ENCODE measurements around the gene TUBGCP4.
"Not testable (repeated sequence)": the region's sequence is repeated elsewhere in the genome, so short reads cannot be mapped to it uniquely, and the experiment has no call there.

TUBGCP4 gene, protein sequence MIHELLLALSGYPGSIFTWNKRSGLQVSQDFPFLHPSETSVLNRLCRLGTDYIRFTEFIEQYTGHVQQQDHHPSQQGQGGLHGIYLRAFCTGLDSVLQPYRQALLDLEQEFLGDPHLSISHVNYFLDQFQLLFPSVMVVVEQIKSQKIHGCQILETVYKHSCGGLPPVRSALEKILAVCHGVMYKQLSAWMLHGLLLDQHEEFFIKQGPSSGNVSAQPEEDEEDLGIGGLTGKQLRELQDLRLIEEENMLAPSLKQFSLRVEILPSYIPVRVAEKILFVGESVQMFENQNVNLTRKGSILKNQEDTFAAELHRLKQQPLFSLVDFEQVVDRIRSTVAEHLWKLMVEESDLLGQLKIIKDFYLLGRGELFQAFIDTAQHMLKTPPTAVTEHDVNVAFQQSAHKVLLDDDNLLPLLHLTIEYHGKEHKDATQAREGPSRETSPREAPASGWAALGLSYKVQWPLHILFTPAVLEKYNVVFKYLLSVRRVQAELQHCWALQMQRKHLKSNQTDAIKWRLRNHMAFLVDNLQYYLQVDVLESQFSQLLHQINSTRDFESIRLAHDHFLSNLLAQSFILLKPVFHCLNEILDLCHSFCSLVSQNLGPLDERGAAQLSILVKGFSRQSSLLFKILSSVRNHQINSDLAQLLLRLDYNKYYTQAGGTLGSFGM

DNA sequence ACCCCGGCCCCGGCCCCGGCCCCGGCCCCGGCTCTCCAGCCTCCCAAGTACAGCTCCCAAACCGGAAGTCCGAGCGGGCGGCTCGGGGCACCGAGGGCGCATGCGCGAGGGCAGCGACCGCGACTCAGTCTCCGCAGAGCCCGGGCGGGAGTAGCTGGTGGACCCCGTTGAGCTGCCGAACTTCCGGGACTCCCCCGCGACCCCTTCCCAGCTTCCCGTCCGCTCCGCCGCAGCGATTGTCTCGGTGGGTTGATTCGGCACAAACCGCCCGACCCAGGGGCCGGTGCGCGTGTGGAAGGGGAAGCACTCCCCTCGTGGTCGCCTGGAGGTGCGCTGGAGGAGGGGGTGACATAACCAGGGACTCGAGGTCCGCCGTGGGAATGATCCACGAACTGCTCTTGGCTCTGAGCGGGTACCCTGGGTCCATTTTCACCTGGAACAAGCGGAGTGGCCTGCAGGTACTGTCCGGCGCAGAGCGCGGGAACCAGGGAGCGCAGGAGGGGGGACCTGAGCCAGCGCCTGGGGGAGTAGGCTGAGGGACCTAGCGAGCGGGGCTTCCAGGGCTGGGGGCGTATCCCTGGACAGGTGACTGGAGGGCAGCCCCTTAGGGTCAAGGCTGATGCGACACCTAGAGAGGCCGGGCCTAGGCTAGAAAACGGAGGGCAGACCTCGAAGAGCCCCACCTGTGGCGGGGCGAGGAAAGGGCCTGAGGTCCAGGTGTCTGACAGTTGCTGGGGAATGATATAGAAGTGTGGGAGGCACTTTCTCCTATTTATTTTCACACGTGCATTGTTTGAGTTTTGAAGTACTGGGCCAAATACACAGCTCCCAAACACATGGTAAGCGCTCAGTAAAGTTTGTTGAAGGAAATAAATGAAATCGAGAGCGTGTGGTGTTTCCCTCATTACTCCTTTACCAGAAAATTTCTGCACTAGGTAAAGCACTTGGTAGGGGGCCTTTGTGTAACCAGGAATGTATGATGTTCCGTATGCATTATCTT, at the start of gene TUBGCP4, which contains the start of gene ZSCAN29:
Gene TUBGCP4 (plus strand): TSS at position 127 of the 1,000 bp plus-strand sequence. CDS start 254 bp downstream, at position 381.
Gene ZSCAN29 (minus strand): TSS at position 69 of the 1,000 bp plus-strand sequence. CDS start 1,130 bp downstream, outside the sequence.
- DNase-seq: peak; percentile 75 to 80

DNA sequence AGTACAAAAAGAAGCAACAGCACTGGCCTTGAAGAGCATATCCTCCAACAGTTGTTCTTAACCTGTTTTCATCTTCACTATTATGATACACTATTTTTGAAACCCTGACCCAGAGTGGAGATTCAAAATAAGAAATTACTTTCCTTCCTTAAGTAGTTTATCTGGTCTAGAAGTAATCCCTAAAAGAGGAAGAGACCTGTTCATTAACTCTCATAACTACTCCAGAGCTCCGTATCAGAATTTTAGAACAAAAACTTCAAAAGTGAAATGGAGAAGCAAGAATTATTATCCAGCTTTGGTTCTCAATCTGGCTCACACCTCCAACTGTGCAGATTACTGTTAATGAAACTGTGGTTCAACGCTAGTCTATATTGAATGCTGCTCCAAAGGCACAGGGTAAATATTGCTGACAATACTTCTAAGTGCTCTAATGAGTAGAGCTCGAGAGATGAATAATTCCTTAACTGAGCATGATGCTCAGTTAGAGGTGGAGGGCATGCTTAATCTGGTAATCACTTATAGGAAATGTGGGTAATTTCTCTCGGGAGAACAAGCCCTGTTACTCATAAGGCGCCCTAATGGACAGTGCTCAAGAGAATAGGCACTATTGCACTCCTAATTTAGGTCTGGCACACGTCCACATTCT, 45.7 kb upstream of the TUBGCP4 start:
- no peak for DNase-seq

DNA sequence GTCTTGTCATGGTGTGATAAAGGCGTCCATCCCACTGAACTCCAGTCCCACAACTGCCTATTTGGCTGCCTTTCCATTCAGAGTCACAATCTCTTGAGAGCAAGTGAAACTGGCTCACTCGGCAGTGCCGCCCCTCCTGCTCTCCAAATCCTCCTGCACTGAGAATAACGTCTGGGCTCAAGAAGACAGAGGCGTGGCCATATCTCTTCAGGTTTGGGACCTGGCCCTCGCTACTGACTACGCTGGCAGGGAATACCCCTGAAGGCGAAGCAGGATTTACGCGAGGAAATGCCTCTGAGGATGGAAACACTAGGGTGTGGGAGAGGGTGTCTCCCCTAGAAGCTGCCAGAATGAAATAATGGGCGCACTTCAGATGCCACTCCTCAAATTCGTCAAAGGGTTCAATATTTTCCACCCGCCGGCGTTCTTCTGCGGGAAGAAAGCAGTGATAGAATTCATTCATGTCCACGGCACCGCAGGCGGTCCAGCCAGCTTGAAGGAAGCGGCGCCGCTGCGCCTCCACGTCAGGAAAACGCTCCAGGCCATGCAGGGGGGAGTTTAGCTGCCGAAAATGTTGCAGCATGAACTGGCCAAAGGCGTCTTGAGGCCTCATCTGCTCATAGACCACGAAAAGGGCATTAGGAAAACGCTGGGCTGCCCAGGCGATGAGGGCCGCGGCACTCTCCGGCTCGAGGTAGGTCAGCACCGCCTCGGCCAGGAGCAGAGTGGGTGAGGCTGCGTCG, 41.5 kb upstream of the TUBGCP4 start:
- peak in 1 of 2 donors; percentile 6 for DNase-seq

DNA sequence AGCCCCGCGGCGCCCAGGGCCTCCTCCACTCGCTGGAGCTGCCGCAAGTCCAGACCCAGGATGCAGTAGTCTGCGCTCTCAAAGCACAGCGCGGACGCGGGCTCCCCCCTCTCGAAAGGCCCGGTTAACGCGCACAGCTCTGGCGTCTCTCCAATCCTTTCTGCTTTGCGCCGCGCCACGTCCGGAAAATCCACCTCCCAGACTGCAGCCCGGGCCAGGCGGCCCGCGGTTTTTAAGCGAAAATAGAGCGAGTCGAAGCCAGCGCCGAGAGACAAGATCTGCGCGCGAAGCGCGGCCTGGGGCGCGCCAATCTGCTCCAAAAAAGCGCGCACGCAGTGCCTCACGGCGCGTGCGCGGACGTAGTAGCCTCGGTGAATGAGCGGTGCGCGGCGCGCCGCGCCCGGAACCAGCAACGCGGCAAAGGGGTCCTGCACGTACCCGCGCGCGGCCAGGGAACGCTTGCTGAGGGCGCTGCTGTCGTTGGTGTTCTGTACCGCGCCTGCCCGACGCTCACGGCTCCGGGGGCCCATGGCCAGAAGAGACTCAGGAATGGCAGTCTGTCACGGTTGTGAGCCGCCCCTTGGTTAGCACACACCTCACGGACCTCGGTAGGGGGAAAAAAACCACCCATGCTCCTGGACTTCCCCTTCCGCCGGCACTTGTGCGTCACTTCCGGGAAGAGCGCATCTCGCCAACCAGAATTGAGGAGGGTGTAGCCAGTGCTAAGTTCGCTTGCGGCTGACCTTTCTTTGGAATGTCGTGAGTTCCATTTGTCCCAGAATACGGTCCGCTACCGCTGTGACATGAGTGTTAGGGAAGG, 40.7 kb upstream of the TUBGCP4 start, which contains the start of gene LCMT2:
Gene LCMT2 (minus strand): TSS at position 614 of the 820 bp plus-strand sequence. CDS start 84 bp downstream, at position 530.
- DNase-seq: peak; percentile 92 to 94

DNA sequence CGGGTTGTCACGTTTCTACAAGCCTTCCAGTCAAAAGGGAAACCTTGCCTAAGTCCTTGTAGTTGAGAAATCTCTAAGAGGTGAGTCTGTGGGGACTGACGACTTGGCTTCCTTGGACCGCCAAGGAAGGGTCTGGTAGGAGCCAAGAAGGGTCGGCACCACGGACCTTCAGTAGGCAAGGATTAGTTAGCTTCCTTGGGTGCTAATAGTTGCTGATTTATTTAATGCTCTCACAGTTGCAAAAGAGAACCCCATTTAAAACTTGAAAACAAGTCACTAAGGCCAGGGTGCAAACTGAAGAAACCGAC, 40.2 kb upstream of the TUBGCP4 start:
- no peak for DNase-seq

DNA sequence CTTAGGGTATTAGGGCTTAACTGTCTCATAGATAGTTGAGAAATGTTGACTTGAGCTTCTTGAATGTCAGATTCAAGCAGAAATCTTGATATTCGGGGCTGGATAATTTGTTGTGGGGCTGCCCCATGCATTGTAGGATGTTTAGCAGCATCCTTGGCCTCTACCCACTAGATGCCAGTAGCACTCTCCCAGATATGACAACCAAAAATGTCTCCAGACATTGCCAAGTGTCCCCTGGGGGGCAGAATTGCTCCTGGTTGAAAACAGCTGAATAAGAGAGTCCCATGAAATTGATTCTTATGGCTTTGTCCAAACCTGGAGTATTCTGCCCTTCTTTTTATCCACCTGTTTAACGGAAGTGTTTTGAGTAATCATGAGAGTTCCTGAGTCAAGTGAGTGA, 24.6 kb upstream of the TUBGCP4 start:
- DNase-seq: peak in 1 of 2 donors; percentile 7

DNA sequence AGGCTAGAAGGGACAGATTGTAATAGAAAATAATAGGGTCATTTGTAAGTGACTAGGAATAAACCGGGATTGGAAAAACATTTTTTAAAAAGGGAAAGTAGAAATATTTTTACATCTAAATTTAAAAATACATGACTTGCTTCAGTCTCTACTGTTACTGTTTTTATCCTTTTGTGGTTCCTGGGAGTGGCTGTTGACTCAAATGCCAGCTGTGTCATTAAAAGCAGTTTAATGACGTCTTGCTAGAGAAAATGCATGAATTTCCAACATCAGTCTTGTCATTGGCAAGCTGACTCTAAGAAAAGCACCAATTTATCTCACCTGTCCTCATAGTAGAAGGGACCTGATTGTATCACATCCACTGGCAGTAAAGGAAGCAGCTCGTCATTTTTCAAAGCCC, 23.8 kb upstream of the TUBGCP4 start:
- no peak for DNase-seq

DNA sequence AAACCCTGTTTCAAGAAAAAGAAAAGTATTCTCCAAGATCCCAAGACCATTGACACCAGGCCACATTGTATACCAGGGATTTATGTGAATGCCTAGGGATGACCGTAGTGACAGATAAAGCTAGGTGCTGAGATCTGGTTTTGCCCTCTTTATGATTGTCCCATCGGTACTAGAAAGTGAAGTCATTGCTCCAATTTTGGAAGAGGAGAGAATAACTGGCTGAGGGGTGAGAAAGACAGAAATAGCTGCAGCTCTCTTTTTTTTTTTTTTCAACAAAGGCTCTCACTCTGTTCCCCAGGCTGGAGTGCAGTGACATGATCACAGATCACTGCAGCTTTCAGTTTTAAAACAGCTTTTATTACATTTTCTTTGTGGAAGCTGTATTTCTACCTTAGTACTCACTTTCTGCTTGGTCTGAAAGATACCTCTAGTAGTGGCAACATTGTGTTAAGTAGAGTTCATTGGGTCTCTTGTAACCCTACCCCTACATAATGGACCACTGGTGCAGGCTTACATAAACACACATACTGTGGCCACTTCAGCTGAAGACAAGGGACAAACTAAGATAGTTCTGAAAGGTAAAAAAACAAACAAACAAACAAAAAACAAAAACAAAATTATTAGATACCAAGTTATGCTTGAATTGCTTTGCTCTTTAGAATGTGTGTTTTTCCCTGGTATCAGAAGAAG, 18.1 kb upstream of the TUBGCP4 start:
- DNase-seq: no peak

DNA sequence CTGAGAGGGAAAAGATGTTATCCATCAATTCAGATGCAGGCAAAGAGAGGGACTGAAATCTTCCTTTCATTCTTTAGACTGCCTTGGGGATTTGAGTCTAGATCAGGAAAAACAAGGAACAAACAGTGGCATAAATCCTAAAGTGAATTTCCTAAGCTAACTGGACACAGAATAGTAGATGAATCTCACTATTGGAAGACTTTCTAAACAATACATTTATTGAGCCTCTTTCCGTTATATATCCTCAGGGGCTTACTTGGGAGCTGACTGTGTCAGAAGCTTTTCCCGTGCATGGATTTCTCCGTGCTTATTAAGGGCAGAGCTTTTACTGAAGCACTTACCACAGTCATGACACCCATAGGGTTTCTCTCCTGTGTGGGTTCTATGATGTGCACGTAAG, 10.1 kb upstream of the TUBGCP4 start:
- no peak for DNase-seq

DNA sequence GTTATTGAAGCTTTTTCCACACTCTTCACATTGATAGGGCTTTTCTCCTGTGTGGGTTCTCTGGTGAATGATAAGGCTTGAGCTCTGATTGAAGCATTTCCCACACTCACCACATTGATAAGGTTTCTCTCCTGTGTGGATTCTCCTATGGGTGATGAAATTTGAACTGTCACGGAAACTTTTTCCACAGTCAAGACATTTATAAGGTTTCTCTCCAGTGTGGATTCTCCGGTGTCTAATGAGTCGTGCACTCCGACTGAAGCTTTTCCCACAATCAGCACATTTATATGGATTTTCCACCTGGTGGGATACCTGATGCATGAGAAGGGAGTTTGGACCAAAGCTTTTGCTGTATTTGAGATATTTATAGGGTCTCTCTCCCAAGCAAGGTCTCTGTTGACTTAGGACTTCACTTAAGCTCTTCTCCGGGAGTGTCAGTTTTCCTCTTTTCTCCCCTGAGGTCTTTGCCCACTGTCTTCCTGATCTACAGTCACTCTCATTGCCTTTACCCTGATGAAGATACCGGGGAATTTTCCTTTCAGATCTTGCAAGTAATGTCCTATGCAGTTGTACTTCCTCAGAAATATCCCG, 9.5 kb upstream of the TUBGCP4 start:
- no peak for DNase-seq

DNA sequence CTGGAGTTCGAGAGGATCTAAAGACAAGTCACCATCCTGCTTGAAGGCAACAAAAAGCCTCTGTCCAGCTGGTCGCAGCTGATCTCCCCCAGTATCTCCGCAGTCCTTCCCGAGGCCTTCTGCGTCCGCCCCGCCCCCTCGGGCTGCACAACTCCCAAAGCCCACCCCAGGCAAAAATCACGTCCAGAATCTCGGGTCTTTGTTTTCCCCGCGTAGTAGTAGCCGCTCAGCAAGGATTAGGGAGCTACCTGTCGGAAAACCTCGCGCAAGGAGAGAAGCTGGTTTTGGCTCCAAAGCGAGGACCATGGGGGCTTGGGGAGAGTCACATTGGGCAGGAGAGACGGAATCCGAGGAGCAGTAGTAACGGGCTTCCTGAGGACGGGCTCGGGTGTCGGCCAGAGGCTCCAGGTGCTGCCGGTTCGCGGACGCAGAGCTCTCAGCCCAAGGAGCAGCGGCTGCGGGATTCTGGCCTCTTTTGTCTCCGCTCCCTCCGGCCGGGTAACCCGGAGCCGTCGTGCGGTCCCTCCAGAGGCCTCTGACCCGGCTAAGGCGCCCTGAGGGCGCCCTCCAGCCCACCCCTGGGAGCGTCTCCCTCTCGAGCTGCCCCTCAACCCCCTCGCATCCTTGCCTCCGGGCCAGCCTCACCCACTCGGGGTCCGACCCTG, 459 bp upstream of the TUBGCP4 start:
- no peak for DNase-seq

DNA sequence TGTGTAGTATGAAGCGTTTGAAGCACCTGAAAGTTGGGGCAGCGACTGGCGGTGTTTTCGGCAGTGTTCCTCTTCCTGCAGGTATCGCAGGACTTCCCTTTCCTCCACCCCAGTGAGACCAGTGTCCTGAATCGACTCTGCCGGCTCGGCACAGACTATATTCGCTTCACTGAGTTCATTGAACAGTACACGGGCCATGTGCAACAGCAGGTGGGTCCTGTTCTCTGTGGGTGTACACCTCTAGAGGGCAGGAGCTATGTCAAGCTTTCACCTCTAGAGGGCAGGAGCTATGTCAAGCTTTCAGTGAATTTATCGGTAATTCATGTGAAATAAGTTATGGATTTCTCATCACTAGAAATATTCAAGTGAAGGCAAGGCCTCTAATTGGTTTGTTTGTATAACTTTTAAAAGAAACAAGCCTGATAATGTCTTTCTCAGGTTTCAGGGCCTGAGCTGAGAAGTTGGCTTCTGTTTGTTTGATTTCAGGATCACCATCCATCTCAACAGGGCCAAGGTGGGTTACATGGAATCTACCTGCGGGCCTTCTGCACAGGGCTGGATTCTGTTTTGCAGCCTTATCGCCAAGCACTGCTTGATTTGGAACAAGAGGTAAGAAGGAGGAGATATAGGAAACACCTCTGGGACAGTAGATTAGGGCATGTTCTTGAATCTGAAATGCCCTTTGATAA, 5.3 kb downstream of the TUBGCP4 start:
- peak; percentile 35 to 62 for DNase-seq

DNA sequence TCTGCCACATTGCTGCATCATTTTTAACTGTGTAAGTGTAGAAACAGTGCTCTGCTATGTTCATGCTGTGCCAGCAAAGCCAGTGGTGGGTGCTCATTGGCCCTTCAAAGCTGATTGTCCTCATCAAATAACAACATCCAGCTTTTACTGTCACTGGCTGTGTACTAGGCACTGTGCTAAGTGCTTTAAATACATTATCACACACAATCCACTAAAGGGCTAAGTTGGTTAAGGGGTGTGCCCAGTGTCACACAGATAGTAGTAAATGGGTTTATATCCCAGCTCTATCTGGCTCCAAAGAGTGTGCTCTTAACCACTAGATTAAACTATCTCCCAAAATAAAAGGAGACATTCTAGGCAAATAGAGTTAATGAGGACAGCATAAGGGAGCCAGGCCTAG, 7.7 kb downstream of the TUBGCP4 start:
- no peak for DNase-seq

DNA sequence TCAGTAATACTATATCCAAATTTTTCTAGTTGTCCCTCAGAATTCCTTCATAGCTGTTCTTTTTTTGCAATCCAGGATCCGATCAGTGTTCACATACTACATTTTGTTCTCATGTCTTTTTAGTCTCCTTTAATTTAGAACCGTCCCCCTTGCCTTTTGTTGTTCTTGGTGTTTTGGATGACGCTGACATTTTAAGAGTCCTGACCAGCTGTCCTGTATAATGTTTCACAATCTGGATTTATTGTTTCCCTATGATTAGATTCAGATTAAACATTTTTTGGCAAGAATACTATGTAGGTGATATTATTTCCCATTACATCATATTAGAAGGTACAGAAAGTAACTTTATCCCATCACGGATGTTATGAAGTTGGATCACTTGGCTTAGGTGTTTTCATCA, 11.4 kb downstream of the TUBGCP4 start:
- DNase-seq: no peak

DNA sequence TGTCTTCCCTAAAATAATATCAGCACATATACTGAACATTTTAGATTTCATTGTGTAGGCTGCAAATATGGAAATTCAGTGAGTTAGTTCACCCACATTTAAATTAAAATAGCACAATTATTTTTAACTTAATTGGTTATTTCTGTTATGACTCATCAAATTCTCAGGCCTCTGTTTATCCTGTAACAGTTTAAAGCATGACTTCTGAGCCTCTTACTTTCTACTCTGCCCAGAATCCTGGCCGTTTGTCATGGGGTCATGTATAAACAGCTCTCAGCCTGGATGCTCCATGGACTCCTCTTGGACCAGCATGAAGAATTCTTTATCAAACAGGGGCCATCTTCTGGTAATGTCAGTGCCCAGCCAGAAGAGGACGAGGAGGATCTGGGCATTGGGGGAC, 12.2 kb downstream of the TUBGCP4 start:
- DNase-seq: no peak

DNA sequence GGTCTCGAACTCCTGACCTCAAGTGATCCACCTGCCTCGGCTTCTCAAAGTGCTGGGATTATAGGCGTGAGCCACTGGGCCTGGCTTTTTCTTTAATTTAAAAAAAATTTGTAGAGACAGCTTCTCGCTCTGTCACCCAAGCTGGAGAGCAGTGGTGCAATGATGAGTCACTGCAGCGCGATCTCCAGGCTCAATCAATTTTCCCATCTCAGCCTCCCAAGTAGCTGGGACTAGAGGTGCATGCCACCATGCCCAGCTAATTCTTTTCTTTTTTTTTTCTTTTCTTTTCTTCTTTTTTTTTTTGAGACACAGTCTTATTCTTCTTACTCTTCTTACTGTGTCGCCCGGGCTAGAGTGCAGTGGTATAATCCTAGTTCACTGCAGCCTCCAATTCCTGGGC, 19.8 kb downstream of the TUBGCP4 start:
- no peak for DNase-seq

DNA sequence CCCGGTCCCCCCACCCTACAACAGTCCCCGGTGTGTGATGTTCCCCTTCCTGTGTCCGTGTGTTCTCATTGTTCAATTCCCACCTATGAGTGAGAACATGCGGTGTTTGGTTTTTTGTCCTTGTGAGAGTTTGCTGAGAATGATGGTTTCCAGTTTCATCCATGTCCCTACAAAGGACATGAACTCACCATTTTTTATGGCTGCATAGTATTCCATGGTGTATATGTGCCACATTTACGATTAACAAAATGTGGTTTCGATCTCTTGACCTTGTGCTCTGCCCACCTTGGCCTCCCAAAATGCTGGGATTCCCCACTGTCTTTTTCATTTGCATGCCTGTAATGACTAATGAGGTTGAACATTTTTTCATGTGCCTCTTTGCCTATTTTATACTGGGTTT, 22.7 kb downstream of the TUBGCP4 start:
- not testable (repeated sequence) for DNase-seq

DNA sequence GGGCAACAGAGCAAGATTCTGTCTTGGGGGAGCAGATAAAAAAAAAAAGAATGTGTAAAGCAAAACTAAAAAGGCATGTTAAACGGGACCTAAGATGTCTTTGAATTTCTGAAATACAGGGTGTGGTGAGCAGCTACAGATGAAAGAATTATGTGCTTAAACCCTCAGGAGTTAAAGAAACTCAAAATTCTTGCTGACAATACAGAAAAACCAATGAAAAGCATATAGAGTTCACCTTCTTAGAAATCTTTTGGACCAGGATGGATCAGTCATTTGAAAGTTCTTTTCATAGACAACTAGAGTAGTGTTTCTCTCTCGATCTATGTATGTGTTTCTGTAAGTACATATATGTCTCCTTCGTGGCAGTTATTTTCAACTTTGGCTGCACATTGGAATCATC, 31.4 kb downstream of the TUBGCP4 start:
- DNase-seq: no peak

DNA sequence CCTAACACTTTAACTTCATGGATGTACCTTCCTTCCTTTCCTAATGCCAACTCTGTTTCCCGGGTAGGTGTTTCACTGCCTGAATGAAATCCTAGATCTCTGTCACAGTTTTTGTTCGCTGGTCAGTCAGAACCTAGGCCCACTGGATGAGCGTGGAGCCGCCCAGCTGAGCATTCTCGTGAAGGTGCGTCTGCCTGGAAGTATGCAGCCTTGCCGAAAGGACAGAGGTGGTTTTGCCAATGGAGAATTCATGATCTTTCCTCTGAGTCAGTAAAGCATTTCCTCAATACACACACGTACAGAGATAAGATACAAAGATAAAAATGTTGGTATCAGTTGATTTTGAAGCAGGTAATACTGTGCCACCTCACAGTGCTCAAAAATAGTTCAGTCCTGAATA, 32.7 kb downstream of the TUBGCP4 start:
- no peak for DNase-seq

All from CD4-positive, alpha-beta T cell treated with Interferon alpha-2 for 1 hour (primary cell).